ENCODE results near the gene NFKBIL1.

Gene NFKBIL1

GRCh38 chr6:31574106-31575061 lies 27.0 kb downstream of the NFKBIL1 start:
- no peak for DNase-seq (ENCODE audit: low read depth)
- TF ChIP-seq, protein P1, sequence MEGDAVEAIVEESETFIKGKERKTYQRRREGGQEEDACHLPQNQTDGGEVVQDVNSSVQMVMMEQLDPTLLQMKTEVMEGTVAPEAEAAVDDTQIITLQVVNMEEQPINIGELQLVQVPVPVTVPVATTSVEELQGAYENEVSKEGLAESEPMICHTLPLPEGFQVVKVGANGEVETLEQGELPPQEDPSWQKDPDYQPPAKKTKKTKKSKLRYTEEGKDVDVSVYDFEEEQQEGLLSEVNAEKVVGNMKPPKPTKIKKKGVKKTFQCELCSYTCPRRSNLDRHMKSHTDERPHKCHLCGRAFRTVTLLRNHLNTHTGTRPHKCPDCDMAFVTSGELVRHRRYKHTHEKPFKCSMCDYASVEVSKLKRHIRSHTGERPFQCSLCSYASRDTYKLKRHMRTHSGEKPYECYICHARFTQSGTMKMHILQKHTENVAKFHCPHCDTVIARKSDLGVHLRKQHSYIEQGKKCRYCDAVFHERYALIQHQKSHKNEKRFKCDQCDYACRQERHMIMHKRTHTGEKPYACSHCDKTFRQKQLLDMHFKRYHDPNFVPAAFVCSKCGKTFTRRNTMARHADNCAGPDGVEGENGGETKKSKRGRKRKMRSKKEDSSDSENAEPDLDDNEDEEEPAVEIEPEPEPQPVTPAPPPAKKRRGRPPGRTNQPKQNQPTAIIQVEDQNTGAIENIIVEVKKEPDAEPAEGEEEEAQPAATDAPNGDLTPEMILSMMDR (conservative IDR thresholded peaks at IDR 0.05; ENCODE audit: low read depth, low read length) = no peak
- H3K4me3 ChIP-seq (ENCODE audit: low read depth, low read length) = no peak overlapping the region

GRCh38 chr6:31575335-31575901 lies 28.0 kb downstream of the NFKBIL1 start, which contains the start of gene TNF:
Gene TNF (plus strand): TSS chr6:31575565. CDS start chr6:31575742, 177 bp downstream.
- H3K4me3 ChIP-seq (ENCODE audit: low read depth, low read length) = no peak within 1 kb of the TSS

DNA sequence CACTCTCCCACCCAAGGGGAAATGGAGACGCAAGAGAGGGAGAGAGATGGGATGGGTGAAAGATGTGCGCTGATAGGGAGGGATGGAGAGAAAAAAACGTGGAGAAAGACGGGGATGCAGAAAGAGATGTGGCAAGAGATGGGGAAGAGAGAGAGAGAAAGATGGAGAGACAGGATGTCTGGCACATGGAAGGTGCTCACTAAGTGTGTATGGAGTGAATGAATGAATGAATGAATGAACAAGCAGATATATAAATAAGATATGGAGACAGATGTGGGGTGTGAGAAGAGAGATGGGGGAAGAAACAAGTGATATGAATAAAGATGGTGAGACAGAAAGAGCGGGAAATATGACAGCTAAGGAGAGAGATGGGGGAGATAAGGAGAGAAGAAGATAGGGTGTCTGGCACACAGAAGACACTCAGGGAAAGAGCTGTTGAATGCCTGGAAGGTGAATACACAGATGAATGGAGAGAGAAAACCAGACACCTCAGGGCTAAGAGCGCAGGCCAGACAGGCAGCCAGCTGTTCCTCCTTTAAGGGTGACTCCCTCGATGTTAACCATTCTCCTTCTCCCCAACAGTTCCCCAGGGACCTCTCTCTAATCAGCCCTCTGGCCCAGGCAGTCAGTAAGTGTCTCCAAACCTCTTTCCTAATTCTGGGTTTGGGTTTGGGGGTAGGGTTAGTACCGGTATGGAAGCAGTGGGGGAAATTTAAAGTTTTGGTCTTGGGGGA lies 28.7 kb downstream of the NFKBIL1 start:
- DNase-seq (ENCODE audit: low read depth) = no peak
- TF ChIP-seq, protein P1 (conservative IDR thresholded peaks at IDR 0.05; ENCODE audit: low read depth, low read length) = no peak
- no peak overlapping the region for H3K4me3 ChIP-seq (ENCODE audit: low read depth, low read length)

More at GRCh38 chr6:31575335-31575901, 28.0 kb downstream of the NFKBIL1 start, which contains the start of gene TNF:
- TF ChIP-seq, protein P1 (conservative IDR thresholded peaks at IDR 0.05; ENCODE audit: low read depth, low read length) = no peak
- DNase-seq (ENCODE audit: low read depth) = no peak

GRCh38 chr6:31576897-31577578 lies 29.6 kb downstream of the NFKBIL1 start:
- H3K4me3 ChIP-seq (ENCODE audit: low read depth, low read length) = no peak overlapping the region
- no peak for DNase-seq (ENCODE audit: low read depth)

GRCh38 chr6:31577579-31577966 lies 30.2 kb downstream of the NFKBIL1 start:
- H3K4me3 ChIP-seq (ENCODE audit: low read depth, low read length) = no peak overlapping the region
- no peak for DNase-seq (ENCODE audit: low read depth)
- TF ChIP-seq, protein P1 (conservative IDR thresholded peaks at IDR 0.05; ENCODE audit: low read depth, low read length) = no peak

More at GRCh38 chr6:31576897-31577578, 29.6 kb downstream of the NFKBIL1 start:
- TF ChIP-seq, protein P1 (conservative IDR thresholded peaks at IDR 0.05; ENCODE audit: low read depth, low read length) = no peak
